Body of pancreas (tissue), 4 donors: ENCODE measurements around the gene CMIP. TPM values are rescaled to one million over a fixed set of nuclear protein-coding genes. Genes with fewer than 3 reads are reported as not detected.
A peak's percentile ranks its signal among the peaks of the same experiment; 100 is the strongest.

ENCODE experiments used
- ATAC-seq: fragments of 150-250 bp; one replicate; pipeline ENCODE4 v1.9.1; 2016
- DNase-seq, 4 donors: peaks; one replicate each; pipeline ENCODE4 v3.0.0-alpha.2; 2019
- H3K27ac ChIP-seq, 4 donors: fragments of 200-600 bp; sonication (generic); 1 replicate in 3 of 4; 2 replicates in 1 of 4; pipeline versions ENCODE4 v1.5.1 to v1.6.1; 2016 to 2019; ENCODE audit warnings: mild to moderate bottlenecking in 1 of 4, mixed read lengths in 1 of 4, moderate library complexity in 1 of 4
- H3K27me3 ChIP-seq, 2 donors: fragments of 200-600 bp; sonication (generic); one replicate each; pipeline ENCODE4 v1.6.0; 2016; ENCODE audit warnings: mild to moderate bottlenecking in 1 of 2
- H3K36me3 ChIP-seq, 2 donors: fragments of 200-600 bp; sonication (generic); replicated peaks in 1 of 2; 2 replicates each; pipeline ENCODE4 v1.5.1; 2016; ENCODE audit warnings: low read depth in 2 of 2; ENCODE audit not compliant: insufficient read depth in 1 of 2
- H3K4me1 ChIP-seq: fragments of 200-600 bp; sonication (generic); one replicate; pipeline ENCODE4 v1.6.0; 2016
- H3K4me3 ChIP-seq, 2 donors: fragments of 200-600 bp; sonication (generic); 1 replicate in 1 of 2; 2 replicates in 1 of 2; pipeline ENCODE4 v1.5.1; 2016 to 2019
- H3K9me3 ChIP-seq, 3 donors: fragments of 200-600 bp; sonication (generic); 1 replicate in 2 of 3; 2 replicates in 1 of 3; pipeline ENCODE4 v1.5.1; 2016
- CTCF ChIP-seq, 7 experiments: fragments of 450-650 bp in 4 of 7; fragments of 200-600 bp in 3 of 7; sonication (generic) in 3 of 7; IDR thresholded peaks; one replicate each; pipeline ENCODE4 v1.5.1; 2016 to 2019; ENCODE audit warnings: antibody characterized with exemption in 7 of 7
- POLR2A ChIP-seq, 3 donors: fragments of 450-650 bp; IDR thresholded peaks; one replicate each; pipeline ENCODE4 v1.6.1; 2016; ENCODE audit warnings: antibody characterized with exemption in 3 of 3, mild to moderate bottlenecking in 2 of 3
- WGBS, 2 donors: methylation state at CpG; one replicate each; pipeline ENCODE4 v1.1.5; 2017; 5-methylcytosine and 5-hydroxymethylcytosine counted together
- intact Hi-C: fragments of 100-400 bp; cut with DNase I; formaldehyde crosslinking; loops from one replicate; pipeline ENCODE4 v1.15.1; 2023
- total RNA-seq, 2 donors: library from RNA; depleted of rRNA; stranded (reverse); fragments of >200 nt; gene quantifications; one replicate each; pipeline ENCODE4 v1.1.0, GENCODE V29; 2016

Gene CMIP
- total RNA-seq, 2 donors from 2014 or later: 18.7 to 18.8 TPM

GRCh38 chr16:81431554-81432353 lies 12.9 kb upstream of the CMIP start:
- DNase-seq: peak in 1 of 4 donors; percentile 64
- Histone ChIP-seq H3K27ac (no peak overlapping the region), H3K9me3 (no peaks in the 10 kb centered on the region), H3K4me3 (no peak overlapping the region), H3K4me1 (peaks cover 7% of the 10 kb centered on the region), H3K36me3 (no peaks in the 10 kb centered on the region), H3K27me3 (no peaks in the 10 kb centered on the region)
- TF ChIP-seq CTCF (IDR thresholded peaks at IDR 0.05): no peak
- no peak for TF ChIP-seq POLR2A (IDR thresholded peaks at IDR 0.05)
- intact Hi-C loops: no loop called here
- WGBS, 2 donors: 87 to 91% methylated on average over 23 of the region's 23 CpGs
- ATAC-seq: no peak

- 82 to 90% methylated on average over 9 to 14 of the region's 14 CpGs for WGBS, 2 donors
- Histone ChIP-seq H3K36me3 (no peaks in the 10 kb centered on the region), H3K9me3 (no peaks in the 10 kb centered on the region), H3K4me3 (no peak overlapping the region), H3K27ac (no peak overlapping the region), H3K4me1 (peaks cover 7% of the 10 kb centered on the region), H3K27me3 (no peaks in the 10 kb centered on the region)
- intact Hi-C loops: no loop called here
- DNase-seq (no peak), ATAC-seq (no peak)
- TF ChIP-seq CTCF (IDR thresholded peaks at IDR 0.05) (no peak), POLR2A (IDR thresholded peaks at IDR 0.05) (no peak)
Observed at GRCh38 chr16:81432937-81433557, 11.6 kb upstream of the CMIP start.

- no peaks in the 10 kb centered on the region for H3K9me3 ChIP-seq
- no peak for ATAC-seq
- DNase-seq: no peak
- TF ChIP-seq CTCF (IDR thresholded peaks at IDR 0.05) (no peak), POLR2A (IDR thresholded peaks at IDR 0.05) (no peak)
- H3K27me3 ChIP-seq: no peaks in the 10 kb centered on the region
- H3K4me1 ChIP-seq: no peaks in the 10 kb centered on the region
- no peak overlapping the region for H3K27ac ChIP-seq
- no peaks in the 10 kb centered on the region for H3K36me3 ChIP-seq
- H3K4me3 ChIP-seq: no peak overlapping the region
- WGBS, 2 donors: 65 to 78% methylated on average over 3 of the region's 3 CpGs
- intact Hi-C loops: no loop called here
Observed at GRCh38 chr16:81435103-81435502, 9.5 kb upstream of the CMIP start.

- Histone ChIP-seq H3K4me1 (no peaks in the 10 kb centered on the region), H3K36me3 (no peaks in the 10 kb centered on the region), H3K4me3 (no peak overlapping the region), H3K9me3 (no peaks in the 10 kb centered on the region), H3K27me3 (no peaks in the 10 kb centered on the region), H3K27ac (no peak overlapping the region)
- ATAC-seq (no peak), DNase-seq (no peak)
- TF ChIP-seq CTCF (IDR thresholded peaks at IDR 0.05) (no peak), POLR2A (IDR thresholded peaks at IDR 0.05) (no peak)
- intact Hi-C loops: no loop called here
- 75 to 82% methylated on average over 2 of the region's 2 CpGs for WGBS, 2 donors
Observed at GRCh38 chr16:81435567-81435966, 9.0 kb upstream of the CMIP start.
